ENCODE data around the gene EDARADD. TPM values are rescaled to one million over a fixed set of nuclear protein-coding genes. Genes with fewer than 3 reads are reported as not detected.

EDARADD gene
- polyA plus RNA-seq, 4 donors = 0.13 to 0.53 TPM; not detected in 2

Other genes starting within 250 kb of the EDARADD start
- gene ERO1B, start 112.3 kb upstream of the EDARADD start, polyA plus RNA-seq = 1 to 10 TPM; 2.4 to 6.7 (median 3.6) TPM
- 10 to 100 TPM; 15.0 to 53.2 (median 18.0) TPM for gene LGALS8, start 129.7 kb downstream of the EDARADD start, polyA plus RNA-seq
- 10 to 100 TPM in 1 of 4 donors, 1 to 10 TPM in 3; 1.1 to 19.0 (median 4.1) TPM for gene HEATR1, start 210.2 kb downstream of the EDARADD start, polyA plus RNA-seq

All from small intestine (tissue), 4 donors.